NCI-H187 treated with DMSO at 0.1 percent for 48 hours (cell line): ENCODE data around the gene LATS2.
"Not testable (repeated sequence)": the region's sequence is repeated elsewhere in the genome, so short reads cannot be mapped to it uniquely, and the experiment has no call there.

Experiments used
- DNase-seq: peaks from one replicate; lab custom pipeline; 2025; lab: John Stamatoyannopoulos, UW

Gene LATS2

GRCh38 chr13:20991741-20992520 is 69.5 kb downstream of the LATS2 start:
- DNase-seq, result no peak

GRCh38 chr13:20990910-20991525 is 70.4 kb downstream of the LATS2 start:
- no peak for DNase-seq

DNA sequence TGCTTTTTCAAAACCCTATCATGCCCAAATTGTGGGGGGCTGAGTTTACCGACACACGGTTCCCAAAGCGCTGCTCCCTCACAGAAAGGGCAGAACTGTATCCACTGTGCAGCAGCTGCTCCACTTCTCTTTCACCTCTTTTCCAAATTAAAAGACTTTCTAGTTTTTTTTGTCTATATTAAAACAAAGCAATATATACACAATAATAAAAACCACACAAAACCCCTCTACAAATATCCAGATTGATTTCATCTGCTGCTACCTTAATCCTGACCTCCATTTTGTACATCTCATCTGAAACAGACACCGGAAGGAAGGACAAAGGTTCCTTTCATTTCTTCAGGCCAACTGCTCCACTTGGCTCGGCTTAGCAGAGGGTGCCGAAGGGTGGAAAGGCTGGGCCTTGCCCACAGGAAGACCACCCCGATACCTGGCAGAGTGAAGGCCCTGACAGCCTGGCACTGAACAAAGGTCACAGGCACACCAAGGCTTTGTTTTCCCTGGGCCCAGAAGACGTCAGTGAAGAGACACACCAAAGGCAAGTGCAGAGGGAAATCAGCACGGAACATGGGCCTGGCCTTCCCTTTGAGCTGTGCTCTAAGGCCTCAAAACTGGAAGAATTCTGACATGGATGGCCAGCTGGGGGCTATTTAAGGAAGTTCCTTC is 71.6 kb downstream of the LATS2 start:
- DNase-seq, result no peak

- no peak for DNase-seq
Observed at GRCh38 chr13:20988909-20989655, 72.3 kb downstream of the LATS2 start.

DNA sequence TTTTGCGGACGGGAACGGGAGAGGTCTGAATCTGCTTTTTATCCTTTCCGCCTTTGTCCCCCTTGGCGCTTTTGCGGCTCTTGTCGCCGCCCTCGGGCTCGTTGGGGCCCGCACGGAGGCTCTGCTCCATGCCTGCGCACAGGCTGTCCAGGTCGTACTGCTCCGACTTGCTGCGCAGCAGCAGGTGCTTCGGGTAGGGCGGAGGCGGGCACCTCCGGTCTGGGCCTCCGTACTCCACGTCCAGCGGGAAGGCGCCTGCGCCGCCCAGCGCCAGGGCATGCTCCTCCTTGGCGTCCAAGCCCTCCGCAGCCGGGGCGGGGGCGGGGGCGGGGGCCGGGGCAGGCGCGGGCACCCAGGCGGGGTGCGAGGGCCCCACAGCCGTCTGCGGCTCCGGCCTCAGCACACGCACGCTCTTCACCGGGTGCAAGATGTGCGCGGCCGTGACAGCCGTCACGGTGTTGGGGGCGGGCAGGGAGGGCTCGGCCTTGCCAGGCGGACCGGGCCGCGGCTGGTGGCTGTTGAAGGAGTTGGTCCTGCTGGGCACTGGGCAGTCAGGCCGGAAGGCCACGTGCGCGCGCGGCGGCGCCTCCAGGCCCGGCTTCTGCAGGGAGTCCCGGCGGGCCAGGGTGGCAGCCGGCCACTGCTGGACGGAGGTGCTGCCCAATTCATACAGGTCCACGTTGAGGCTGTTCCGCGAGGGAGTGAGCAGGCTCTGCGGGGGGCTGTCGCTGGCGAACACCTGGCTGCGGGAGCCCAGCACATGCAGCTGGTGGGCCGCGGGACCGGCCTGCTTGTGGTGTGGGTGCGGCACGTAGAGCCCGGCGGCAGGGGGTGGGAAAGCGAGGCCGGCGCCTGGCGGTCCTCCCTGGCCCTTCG is 73.1 kb downstream of the LATS2 start:
- no peak for DNase-seq

DNA sequence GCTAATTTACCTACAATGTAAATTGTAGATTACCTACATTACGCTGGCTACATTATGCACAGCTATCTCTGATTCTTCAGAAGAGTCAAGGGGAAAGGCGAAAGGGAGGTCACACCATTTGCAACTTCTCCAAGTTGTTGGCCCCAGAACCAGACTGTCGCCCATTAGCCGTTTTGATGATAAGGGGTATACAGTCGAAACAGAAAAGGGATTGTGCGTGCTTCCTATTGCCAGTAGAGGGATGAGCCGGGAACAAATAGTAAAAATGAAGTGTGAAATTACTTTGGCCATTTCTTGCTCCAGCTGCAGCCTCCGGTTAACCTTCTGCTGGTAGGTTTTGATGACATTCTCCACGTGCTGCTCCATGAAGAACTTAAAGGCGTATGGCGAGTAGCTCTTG is 73.8 kb downstream of the LATS2 start:
- no peak for DNase-seq

- no peak for DNase-seq
Observed at GRCh38 chr13:20984879-20985278, 76.5 kb downstream of the LATS2 start.

DNA sequence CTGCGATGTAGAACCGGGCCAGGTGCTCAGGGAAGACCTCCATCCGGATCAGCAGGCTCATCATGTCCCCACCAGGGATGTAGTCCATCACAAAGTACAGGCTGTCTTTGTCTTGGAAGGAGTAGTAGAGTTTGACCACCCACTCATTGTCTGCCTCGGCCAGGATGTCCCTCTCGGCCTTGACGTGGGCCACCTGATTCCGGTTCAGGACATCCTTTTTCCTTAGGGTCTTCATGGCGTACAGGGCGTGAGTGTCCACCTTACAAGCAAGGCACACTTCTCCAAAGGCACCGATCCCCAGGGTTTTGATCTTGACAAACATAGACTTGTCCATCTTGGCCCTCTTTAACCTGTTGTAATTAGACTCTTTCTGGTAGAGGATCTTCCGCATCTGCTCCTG is 78.0 kb downstream of the LATS2 start:
- no peak for DNase-seq

DNA sequence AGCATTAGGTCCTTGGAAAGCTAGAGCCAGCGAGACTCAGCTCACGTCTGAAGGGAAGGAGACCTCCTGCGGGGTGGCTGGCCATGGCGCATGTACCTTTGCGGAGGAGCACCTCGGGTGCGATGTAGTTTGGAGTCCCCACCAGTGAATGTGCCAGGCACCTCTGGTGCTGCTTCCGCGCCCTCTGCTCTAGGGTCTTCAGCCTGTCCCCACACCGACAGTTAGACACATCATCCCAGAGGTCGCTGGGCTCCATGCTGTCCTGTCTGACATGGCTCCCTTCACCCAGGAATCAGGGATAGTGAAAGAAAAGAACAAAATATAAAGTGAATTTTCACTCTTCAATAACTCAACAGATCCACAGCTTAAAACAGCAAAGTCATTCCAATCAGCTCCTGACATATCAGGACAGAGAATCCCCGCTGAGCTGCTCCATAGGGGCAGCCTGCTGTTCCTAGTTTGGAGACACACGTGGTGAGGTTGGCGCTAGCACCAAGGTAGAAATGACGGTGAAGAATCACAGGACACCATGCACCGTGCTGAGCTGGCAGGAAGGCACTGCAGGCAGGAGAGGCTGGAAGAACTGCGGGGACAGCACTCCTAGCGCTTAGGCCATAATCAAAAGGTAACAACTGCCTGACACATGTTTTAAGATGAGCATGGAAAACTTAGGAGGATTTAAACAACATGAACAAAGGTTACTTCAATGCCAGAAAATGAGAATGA is 79.9 kb downstream of the LATS2 start:
- no peak for DNase-seq

- DNase-seq, result no peak
Observed at GRCh38 chr13:20980899-20981298, 80.5 kb downstream of the LATS2 start.

- DNase-seq, result no peak
Observed at GRCh38 chr13:20980430-20980829, 81.0 kb downstream of the LATS2 start.

DNA sequence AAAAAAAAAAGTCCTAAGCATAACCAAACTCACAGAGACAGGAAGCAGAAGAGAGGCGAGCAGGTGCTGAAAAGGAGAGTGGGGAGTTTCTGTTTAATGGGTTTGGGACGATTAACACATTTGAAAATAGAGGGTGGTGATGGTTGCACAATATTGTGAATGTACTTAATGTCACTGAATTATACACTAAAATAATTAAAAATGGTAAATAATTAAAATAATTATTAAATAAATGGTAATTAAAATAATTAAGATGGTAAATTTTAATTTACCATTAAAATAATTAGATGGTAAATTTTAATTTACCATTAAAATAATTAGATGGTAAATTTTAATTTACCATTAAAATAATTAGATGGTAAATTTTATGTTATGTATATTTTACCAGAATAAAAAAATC is 84.0 kb downstream of the LATS2 start:
- no peak for DNase-seq

- DNase-seq, result no peak
Observed at GRCh38 chr13:20974981-20975585, 86.3 kb downstream of the LATS2 start.

- no peak for DNase-seq
Observed at GRCh38 chr13:20973886-20974425, 87.4 kb downstream of the LATS2 start.

DNA sequence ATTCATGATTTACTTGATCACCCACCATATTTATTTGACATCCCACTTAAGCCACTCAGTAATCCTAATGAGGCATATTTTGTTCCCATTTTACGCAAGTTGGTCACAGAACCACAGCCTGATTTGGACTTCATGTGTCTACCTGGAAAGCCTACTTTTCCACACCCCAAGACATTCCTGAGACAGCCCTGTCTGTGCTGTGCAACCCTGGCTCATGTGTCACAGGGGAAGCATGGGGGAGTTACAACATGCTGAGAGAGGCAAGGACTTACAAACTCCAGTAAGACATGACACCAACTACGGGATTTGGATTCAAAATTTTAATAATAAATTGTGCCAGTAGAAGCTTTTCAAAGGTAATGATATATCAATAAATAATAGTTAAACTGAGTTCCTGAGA is 88.7 kb downstream of the LATS2 start:
- no peak for DNase-seq

DNA sequence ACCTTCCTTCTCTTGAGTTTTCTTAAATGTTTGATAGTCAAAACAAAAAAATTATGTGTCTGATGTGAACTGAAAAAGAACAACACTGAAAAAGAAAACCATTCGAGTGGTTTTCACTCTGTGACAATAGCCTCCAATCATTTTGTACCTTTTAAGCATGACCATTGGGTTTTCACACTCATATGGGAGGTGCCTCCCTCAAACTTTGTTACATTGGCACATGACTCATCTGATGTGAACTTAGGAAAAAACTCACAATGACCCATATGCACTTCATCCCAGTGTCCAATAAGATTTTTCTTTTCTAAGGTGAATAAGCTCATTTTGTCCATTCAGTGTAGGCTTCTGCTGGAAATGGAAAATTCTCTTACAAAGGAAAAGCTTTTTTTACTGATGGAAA is 92.2 kb downstream of the LATS2 start:
- no peak for DNase-seq

DNA sequence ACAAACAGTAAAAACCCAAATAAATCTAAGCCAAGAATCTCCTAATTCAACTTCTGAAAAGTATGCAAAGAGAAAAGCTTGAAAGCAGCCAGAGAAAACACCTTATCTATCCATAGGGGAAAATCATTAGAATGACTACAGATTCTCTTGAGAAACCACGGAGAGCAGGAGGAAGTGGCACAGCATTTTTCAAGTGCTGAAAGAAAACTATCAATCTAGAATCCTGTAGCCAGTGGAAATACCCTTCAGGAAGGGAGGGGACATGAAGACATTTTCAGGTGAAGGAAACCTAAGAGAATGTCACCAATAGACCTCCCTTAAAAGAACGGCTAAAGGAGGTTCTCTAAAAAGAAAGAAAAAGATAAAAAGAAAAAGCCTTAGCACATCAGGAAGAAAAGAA is 92.6 kb downstream of the LATS2 start:
- no peak for DNase-seq

- no peak for DNase-seq
Observed at GRCh38 chr13:20967340-20967739, 94.0 kb downstream of the LATS2 start.

- DNase-seq, result no peak
Observed at GRCh38 chr13:20964904-20965303, 96.5 kb downstream of the LATS2 start.

DNA sequence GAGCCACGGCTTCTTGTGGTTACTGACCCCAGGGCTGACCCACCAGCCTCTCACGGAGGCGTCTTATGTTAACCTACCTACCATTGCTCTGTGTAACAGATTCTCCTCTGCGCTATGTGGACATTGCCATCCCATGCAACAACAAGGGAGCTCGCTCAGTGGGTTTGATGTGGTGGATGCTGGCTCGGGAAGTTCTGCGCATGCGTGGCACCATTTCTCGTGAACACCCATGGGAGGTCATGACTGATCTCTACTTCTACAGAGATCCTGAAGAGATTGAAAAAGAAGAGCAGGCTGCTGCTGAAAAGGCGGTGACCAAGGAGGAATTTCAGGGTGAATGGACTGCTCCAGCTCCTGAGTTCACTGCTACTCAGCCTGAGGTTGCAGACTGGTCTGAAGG is 99.7 kb downstream of the LATS2 start:
- DNase-seq, result not testable (repeated sequence)
